Adrenal gland (tissue), 12 donors: ENCODE data around the gene NAMPT. TPM values are rescaled to one million over a fixed set of nuclear protein-coding genes. Genes with fewer than 3 reads are reported as not detected.
A peak's percentile ranks its signal among the peaks of the same experiment; 100 is the strongest.

Experiments used
- DNase-seq, 7 donors: peaks; one replicate each; pipeline ENCODE4 v3.0.0-alpha.2; 2019 to 2020
- H3K27ac ChIP-seq, 5 donors: fragments of 200-600 bp; sonication (generic) in 4 of 5; 1 replicate in 3 of 5; 2 replicates in 2 of 5; pipeline versions ENCODE4 v1.5.1 to v1.8.0; 2016 to 2020; ENCODE audit warnings: mild to moderate bottlenecking in 1 of 5
- H3K27me3 ChIP-seq: fragments of 200-600 bp; 2 replicates; pipeline ENCODE4 v1.8.0; 2021
- H3K36me3 ChIP-seq, 2 donors: fragments of 200-600 bp; replicated peaks in 1 of 2; 1 replicate in 1 of 2; 2 replicates in 1 of 2; pipeline versions ENCODE4 v1.5.1 to v1.8.0; 2018 to 2022
- H3K4me1 ChIP-seq, 2 donors: fragments of 200-600 bp; replicated peaks in 1 of 2; 1 replicate in 1 of 2; 2 replicates in 1 of 2; pipeline versions ENCODE4 v1.5.1 to v1.8.0; 2018 to 2021
- H3K4me3 ChIP-seq, 4 donors: fragments of 200-600 bp; sonication (generic) in 3 of 4; one replicate each; pipeline ENCODE4 v1.5.1; 2016 to 2018
- H3K9me3 ChIP-seq, 3 donors: fragments of 200-600 bp; sonication (generic) in 1 of 3; replicated peaks in 1 of 3; 1 replicate in 2 of 3; 2 replicates in 1 of 3; pipeline versions ENCODE4 v1.5.1 to v1.8.0; 2016 to 2021
- POLR2A ChIP-seq, 2 donors: fragments of 450-650 bp; IDR thresholded peaks; one replicate each; pipeline ENCODE4 v1.6.1; 2017; ENCODE audit warnings: antibody characterized with exemption in 2 of 2, mild to moderate bottlenecking in 2 of 2, moderate library complexity in 1 of 2
- WGBS, 4 donors: extraction: QIAGEN DNeasy Blood & Tissue Kit in 2 of 4; methylation state at CpG; one replicate each; pipeline versions ENCODE4 v1.1.5 to v1.1.7; 2013 to 2017; 5-methylcytosine and 5-hydroxymethylcytosine counted together
- intact Hi-C, 2 donors: fragments of 100-400 bp; cut with DNase I; formaldehyde crosslinking; loops; one replicate each; pipeline versions ENCODE4 v1.14.1 to v1.15.0; 2022 to 2023
- polyA plus RNA-seq, 3 donors: library from polyadenylated mRNA; stranded (reverse); fragments of 200-250 nt in 2 of 3; fragments of 350-450 nt in 1 of 3; fragmentation: Illumina TruSeq in 1 of 3; extraction: RNeasy Lipid Tissue Mini Kit (QIAGEN cat#74804) in 1 of 3; gene quantifications; one replicate each; pipeline ENCODE4 v1.2.3, GENCODE V29; 2013 to 2014
- total RNA-seq, 9 donors: library from RNA; depleted of rRNA in 4 of 9; stranded (reverse); fragments of >200 nt in 4 of 9; fragments of 120-200 nt in 1 of 9; fragmentation: NEBNext Ultra II Directional in 1 of 9; extraction: Animal tissue kit (Norgen Biotek cat#: 25700) in 1 of 9; gene quantifications; one replicate each; pipeline versions ENCODE4 v1.1.0 to v1.2.4, GENCODE V29; 2013 to 2023
- TF ChIP-seq, protein P1 (sequence below), 6 experiments: fragments of 450-650 bp in 4 of 6; fragments of 200-600 bp in 2 of 6; sonication (generic) in 1 of 6; IDR thresholded peaks; 1 replicate in 5 of 6; 2 replicates in 1 of 6; pipeline versions ENCODE4 v1.5.1 to v1.8.0; 2016 to 2021; ENCODE audit warnings: antibody characterized with exemption in 6 of 6, mild to moderate bottlenecking in 2 of 6, moderate library complexity in 1 of 6
- donor health status: healthy with polysubstance abuse.
- donor health status: Bipolar disorder and iron deficiency.
- donor health status: DM: yes; HTN: yes; CAD: no.
- donor health status: DM: no; HTN: no; CAD: no.
- donor health status: DM: no; HTN: no; CAD: no.
- donor health status: DM: yes; HTN: yes; CAD: no.

Gene NAMPT
- total and polyA plus RNA-seq, 12 donors, result 21.7 to 482 (median 137) TPM

DNA sequence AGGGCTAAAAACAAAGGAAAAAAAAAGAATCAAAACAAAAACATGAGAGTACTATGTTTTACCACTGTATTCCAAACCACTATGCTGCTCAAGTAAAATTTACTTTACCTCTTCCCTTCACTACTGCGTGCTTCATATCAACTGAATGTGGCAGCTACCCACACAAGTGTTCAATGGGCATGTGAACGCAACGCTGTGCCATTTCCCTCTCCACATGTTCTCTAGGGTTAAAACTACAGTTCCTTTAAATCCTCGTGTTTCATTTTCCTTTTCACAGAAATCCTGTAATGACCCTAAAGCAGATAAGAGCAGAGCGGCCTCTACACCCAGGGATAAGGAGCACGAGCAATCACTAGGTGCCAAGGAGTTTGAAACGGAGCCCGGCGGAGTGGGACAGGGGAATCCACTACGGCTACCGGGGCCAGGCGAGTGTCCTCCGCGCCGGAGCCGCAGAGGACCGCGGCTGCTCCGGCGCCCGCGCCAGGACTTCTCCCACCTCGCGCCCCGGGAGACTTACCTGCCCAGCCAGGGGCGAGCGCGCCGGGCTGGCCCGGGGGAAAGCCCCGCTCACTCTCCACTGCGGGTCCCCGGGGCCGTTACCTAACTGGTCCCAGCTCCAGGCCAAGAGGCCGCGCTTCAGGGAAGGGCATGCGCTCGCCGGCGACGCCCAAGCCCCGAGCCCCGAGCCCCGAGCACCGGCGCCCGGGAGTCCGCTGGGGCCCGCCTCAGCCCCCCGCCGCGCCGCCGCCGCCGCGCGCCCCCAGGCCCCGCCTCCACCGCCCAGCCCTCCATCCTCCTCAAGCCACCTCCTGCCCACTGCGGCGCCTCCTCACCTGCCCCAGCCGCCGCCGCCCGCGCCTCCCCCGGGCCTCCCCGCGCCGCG is 711 bp downstream of the NAMPT start:
- peak overlapping the region in 3 of 4 donors; percentile 72 to 95 (median 85) for H3K4me3 ChIP-seq
- H3K9me3 ChIP-seq, result no peaks in the 10 kb centered on the region
- WGBS, 4 donors, result 0 to 1% (median 1%) methylated on average over 6 to 72 of the region's 72 CpGs
- H3K4me1 ChIP-seq, result peaks cover 21 to 42% of the 10 kb centered on the region in 2 donors
- TF ChIP-seq, protein P1, sequence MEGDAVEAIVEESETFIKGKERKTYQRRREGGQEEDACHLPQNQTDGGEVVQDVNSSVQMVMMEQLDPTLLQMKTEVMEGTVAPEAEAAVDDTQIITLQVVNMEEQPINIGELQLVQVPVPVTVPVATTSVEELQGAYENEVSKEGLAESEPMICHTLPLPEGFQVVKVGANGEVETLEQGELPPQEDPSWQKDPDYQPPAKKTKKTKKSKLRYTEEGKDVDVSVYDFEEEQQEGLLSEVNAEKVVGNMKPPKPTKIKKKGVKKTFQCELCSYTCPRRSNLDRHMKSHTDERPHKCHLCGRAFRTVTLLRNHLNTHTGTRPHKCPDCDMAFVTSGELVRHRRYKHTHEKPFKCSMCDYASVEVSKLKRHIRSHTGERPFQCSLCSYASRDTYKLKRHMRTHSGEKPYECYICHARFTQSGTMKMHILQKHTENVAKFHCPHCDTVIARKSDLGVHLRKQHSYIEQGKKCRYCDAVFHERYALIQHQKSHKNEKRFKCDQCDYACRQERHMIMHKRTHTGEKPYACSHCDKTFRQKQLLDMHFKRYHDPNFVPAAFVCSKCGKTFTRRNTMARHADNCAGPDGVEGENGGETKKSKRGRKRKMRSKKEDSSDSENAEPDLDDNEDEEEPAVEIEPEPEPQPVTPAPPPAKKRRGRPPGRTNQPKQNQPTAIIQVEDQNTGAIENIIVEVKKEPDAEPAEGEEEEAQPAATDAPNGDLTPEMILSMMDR (IDR thresholded peaks at IDR 0.05), result no peak
- TF ChIP-seq POLR2A (IDR thresholded peaks at IDR 0.05), result peak; percentile 9 to 84
- peak overlapping the region; percentile 91 to 99 (median 97) for H3K27ac ChIP-seq
- no peaks in the 10 kb centered on the region for H3K27me3 ChIP-seq
- no peaks in the 10 kb centered on the region for H3K36me3 ChIP-seq
- intact Hi-C loops, result loop anchor here in 1 of 2 donors (10.0 kb wide), 1 partner anchor 141 kb away; no protein-coding TSS in a partner anchor
- peak; percentile 63 to 76 (median 70) for DNase-seq

DNA sequence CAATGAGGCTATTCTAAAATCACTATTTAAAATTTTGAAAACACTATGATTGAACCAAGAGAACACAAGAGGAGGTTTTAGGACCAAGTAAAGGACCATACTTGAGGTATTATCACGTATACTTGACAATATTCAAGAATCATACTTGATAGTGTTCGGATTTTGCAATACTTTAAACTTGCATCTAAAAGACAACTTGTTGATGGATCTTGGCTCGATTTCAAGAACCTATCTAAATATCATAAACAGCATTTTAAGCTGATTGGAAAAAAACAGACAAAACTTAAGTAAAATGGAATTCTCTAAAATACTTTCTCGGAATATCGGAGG is 1.3 kb downstream of the NAMPT start:
- TF ChIP-seq, protein P1 (IDR thresholded peaks at IDR 0.05), result no peak
- no peak for TF ChIP-seq POLR2A (IDR thresholded peaks at IDR 0.05)
- Histone ChIP-seq H3K4me1 (peaks cover 23 to 47% of the 10 kb centered on the region in 2 donors), H3K9me3 (no peaks in the 10 kb centered on the region), H3K27ac (peak overlapping the region; percentile 90 to 99 (median 97)), H3K27me3 (no peaks in the 10 kb centered on the region), H3K36me3 (no peaks in the 10 kb centered on the region), H3K4me3 (peak overlapping the region in 3 of 4 donors; percentile 72 to 95 (median 85))
- WGBS, 4 donors, result 10 to 17% (median 13%) methylated on average over 5 of the region's 5 CpGs
- intact Hi-C loops, result loop anchor here in 1 of 2 donors (10.0 kb wide), 1 partner anchor 141 kb away; no protein-coding TSS in a partner anchor
- DNase-seq, result no peak

DNA sequence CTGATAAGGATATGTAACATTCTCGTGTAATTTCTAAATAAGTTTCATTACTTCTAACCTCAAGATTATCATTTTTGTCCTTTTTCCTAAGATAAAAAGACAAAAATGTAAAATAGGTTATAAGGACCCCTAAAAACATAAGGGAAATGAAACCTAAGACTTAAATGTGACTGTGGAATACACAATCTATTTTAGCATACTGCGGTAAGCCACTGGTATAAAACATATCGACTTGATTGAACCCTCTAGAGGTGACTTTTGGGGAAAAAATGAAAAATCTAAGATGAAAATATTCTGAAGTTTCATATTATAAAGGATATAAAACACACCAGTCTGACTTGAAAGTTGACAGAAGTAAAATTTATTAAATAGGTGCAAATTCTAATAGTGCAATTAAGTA is 1.9 kb downstream of the NAMPT start:
- H3K4me1 ChIP-seq, result peaks cover 27 to 53% of the 10 kb centered on the region in 2 donors
- H3K27me3 ChIP-seq, result no peaks in the 10 kb centered on the region
- 56 to 73% (median 60%) methylated on average over 3 of the region's 3 CpGs for WGBS, 4 donors
- H3K9me3 ChIP-seq, result no peaks in the 10 kb centered on the region
- H3K36me3 ChIP-seq, result no peaks in the 10 kb centered on the region
- peak overlapping the region in 1 of 4 donors; percentile 95 for H3K4me3 ChIP-seq
- no peak for DNase-seq
- no peak for TF ChIP-seq POLR2A (IDR thresholded peaks at IDR 0.05)
- TF ChIP-seq, protein P1 (IDR thresholded peaks at IDR 0.05), result no peak
- intact Hi-C loops, result loop anchor here in 1 of 2 donors (10.0 kb wide), 1 partner anchor 142 kb away; no protein-coding TSS in a partner anchor
- peak overlapping the region in 3 of 5 donors; percentile 7 to 99 (median 34) for H3K27ac ChIP-seq

DNA sequence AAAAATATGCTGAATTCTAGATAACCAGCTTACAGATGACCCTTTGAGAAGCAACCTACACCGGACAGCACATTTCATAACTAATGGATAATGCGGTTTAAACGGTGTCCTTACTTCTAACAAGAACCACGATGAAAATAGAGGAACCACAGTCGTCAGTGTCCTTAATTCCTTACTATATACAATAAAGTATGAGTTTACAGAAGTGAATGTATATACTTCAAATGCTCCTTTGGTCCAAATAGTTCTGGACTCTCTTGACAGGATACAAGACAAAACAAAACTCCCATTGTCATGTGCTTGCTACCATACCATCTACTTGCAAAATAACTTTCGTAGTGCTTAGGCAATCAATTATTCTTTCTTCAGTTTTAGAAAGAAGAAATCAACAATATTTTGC is 2.4 kb downstream of the NAMPT start:
- no peaks in the 10 kb centered on the region for H3K36me3 ChIP-seq
- H3K4me3 ChIP-seq, result peak overlapping the region in 1 of 4 donors; percentile 95
- peak overlapping the region in 3 of 5 donors; percentile 7 to 99 (median 34) for H3K27ac ChIP-seq
- WGBS, 4 donors, result 53 to 73% (median 60%) methylated on average over 6 of the region's 6 CpGs
- no peak for DNase-seq
- H3K27me3 ChIP-seq, result no peaks in the 10 kb centered on the region
- H3K4me1 ChIP-seq, result peaks cover 27 to 58% of the 10 kb centered on the region in 2 donors
- TF ChIP-seq, protein P1 (IDR thresholded peaks at IDR 0.05), result no peak
- TF ChIP-seq POLR2A (IDR thresholded peaks at IDR 0.05), result no peak
- intact Hi-C loops, result loop anchor here in 1 of 2 donors (10.0 kb wide), 1 partner anchor 142 kb away; no protein-coding TSS in a partner anchor
- H3K9me3 ChIP-seq, result no peaks in the 10 kb centered on the region
